NCI-H526 (cell line): ENCODE data around the gene DNASE1L3.
"Not testable (repeated sequence)": the region's sequence is repeated elsewhere in the genome, so short reads cannot be mapped to it uniquely, and the experiment has no call there.

Experiments used
- DNase-seq, 2 experiments: peaks; one replicate each; lab custom pipeline; 2025; lab: John Stamatoyannopoulos, UW

Gene DNASE1L3

GRCh38 chr3:58201451-58201850, 9.3 kb downstream of the DNASE1L3 start:
- not testable (repeated sequence) for DNase-seq

- DNase-seq: no peak
Observed at GRCh38 chr3:58200846-58201355, 9.9 kb downstream of the DNASE1L3 start.

- DNase-seq: no peak
Observed at GRCh38 chr3:58200121-58200709, 10.6 kb downstream of the DNASE1L3 start.

GRCh38 chr3:58198804-58199203, 12.0 kb downstream of the DNASE1L3 start:
- DNase-seq: no peak

GRCh38 chr3:58198362-58198761, 12.4 kb downstream of the DNASE1L3 start:
- no peak for DNase-seq

GRCh38 chr3:58197588-58197987, 13.2 kb downstream of the DNASE1L3 start:
- no peak for DNase-seq

- no peak for DNase-seq
Observed at GRCh38 chr3:58193682-58194407, 16.9 kb downstream of the DNASE1L3 start.

- no peak for DNase-seq
Observed at GRCh38 chr3:58192069-58192468, 18.7 kb downstream of the DNASE1L3 start.

GRCh38 chr3:58191361-58191991, 19.3 kb downstream of the DNASE1L3 start:
- DNase-seq: no peak

GRCh38 chr3:58190882-58191281, 19.9 kb downstream of the DNASE1L3 start:
- DNase-seq: no peak

- DNase-seq: no peak
Observed at GRCh38 chr3:58190291-58190690, 20.5 kb downstream of the DNASE1L3 start.

- DNase-seq: no peak
Observed at GRCh38 chr3:58189691-58190090, 21.1 kb downstream of the DNASE1L3 start.

GRCh38 chr3:58188921-58189451, 21.8 kb downstream of the DNASE1L3 start:
- DNase-seq: peak in 1 of 2 experiments; percentile 4

- DNase-seq: no peak
Observed at GRCh38 chr3:58188173-58188564, 22.6 kb downstream of the DNASE1L3 start.

GRCh38 chr3:58184982-58185360, 25.8 kb downstream of the DNASE1L3 start:
- no peak for DNase-seq

GRCh38 chr3:58184309-58184981, 26.3 kb downstream of the DNASE1L3 start:
- DNase-seq: no peak

GRCh38 chr3:58183891-58184290, 26.9 kb downstream of the DNASE1L3 start:
- DNase-seq: no peak

- no peak for DNase-seq
Observed at GRCh38 chr3:58183221-58183620, 27.6 kb downstream of the DNASE1L3 start.

GRCh38 chr3:58180940-58181587, 29.7 kb downstream of the DNASE1L3 start:
- DNase-seq: no peak

GRCh38 chr3:58180099-58180880, 30.5 kb downstream of the DNASE1L3 start:
- DNase-seq: no peak
